IPS-NIHi11 (cell line): ENCODE results near the gene KCTD13.
A peak's percentile ranks its signal among the peaks of the same experiment; 100 is the strongest.
"Not testable (repeated sequence)": the region's sequence is repeated elsewhere in the genome, so short reads cannot be mapped to it uniquely, and the experiment has no call there.

Experiments used
- DNase-seq: peaks from one replicate; pipeline ENCODE4 v3.0.0; 2012; ENCODE audit warnings: mixed read lengths, low spot score

Gene KCTD13

GRCh38 chr16:29925781-29926710 is at the start of gene KCTD13:
Gene KCTD13, minus strand, starts transcription at chr16:29926226. Its CDS starts 193 bp downstream, at chr16:29926033.
- DNase-seq = peak; percentile 100

- DNase-seq = no peak
These were observed 49.1 kb upstream of the KCTD13 start for GRCh38 chr16:29975134-29975538.

GRCh38 chr16:29974291-29975133 is 48.5 kb upstream of the KCTD13 start:
- DNase-seq = peak; percentile 63

GRCh38 chr16:29973384-29974246 is 47.6 kb upstream of the KCTD13 start, which contains the start of gene TAOK2:
Gene TAOK2, plus strand, starts transcription at chr16:29973868. Its CDS starts 3,905 bp downstream, at chr16:29977773.
- DNase-seq = peak; percentile 100

- DNase-seq = no peak
These were observed 47.0 kb upstream of the KCTD13 start for GRCh38 chr16:29972992-29973383.

- DNase-seq = no peak
These were observed 46.5 kb upstream of the KCTD13 start for GRCh38 chr16:29972500-29972899.

- no peak for DNase-seq
These were observed 45.3 kb upstream of the KCTD13 start for GRCh38 chr16:29971304-29971703.

- no peak for DNase-seq
These were observed 42.2 kb upstream of the KCTD13 start for GRCh38 chr16:29968205-29968604.

GRCh38 chr16:29963021-29963743 is 37.2 kb upstream of the KCTD13 start:
- DNase-seq = no peak

GRCh38 chr16:29962344-29962994 is 36.4 kb upstream of the KCTD13 start:
- no peak for DNase-seq

GRCh38 chr16:29961479-29962343 is 35.7 kb upstream of the KCTD13 start, which contains the start of gene TMEM219:
Gene TMEM219, plus strand, starts transcription at chr16:29962079. Its CDS starts 1,065 bp downstream, at chr16:29963144.
- peak; percentile 99 for DNase-seq

GRCh38 chr16:29961127-29961478 is 35.1 kb upstream of the KCTD13 start:
- no peak for DNase-seq

GRCh38 chr16:29959821-29960220 is 33.8 kb upstream of the KCTD13 start:
- not testable (repeated sequence) for DNase-seq

GRCh38 chr16:29959293-29959692 is 33.3 kb upstream of the KCTD13 start:
- DNase-seq = no peak

GRCh38 chr16:29958756-29959155 is 32.7 kb upstream of the KCTD13 start:
- no peak for DNase-seq

GRCh38 chr16:29951625-29952365 is 25.8 kb upstream of the KCTD13 start:
- no peak for DNase-seq

- DNase-seq = no peak
These were observed 24.9 kb upstream of the KCTD13 start for GRCh38 chr16:29950806-29951461.

- DNase-seq = no peak
These were observed 21.9 kb upstream of the KCTD13 start for GRCh38 chr16:29947897-29948296.
